Amniotic stem cell (primary cell): ENCODE data around the gene SORT1.

Source experiments
- DNase-seq: peaks from one replicate; lab custom pipeline; 2025; lab: John Stamatoyannopoulos, UW

The SORT1 gene

GRCh38 chr1:109259674-109260557 lies 137.8 kb downstream of the SORT1 start:
- no peak for DNase-seq
